SH-SY5Y (cell line): Measurements from ENCODE around the gene GNAI3.

Experiments used
- GATA2 ChIP-seq: IDR thresholded peaks from 2 replicates; pipeline ENCODE4 v1.6.1; 2011; ENCODE audit warnings: mild to moderate bottlenecking, low read depth, low read length
- GATA3 ChIP-seq: IDR thresholded peaks from 2 replicates; pipeline ENCODE4 v1.6.1; 2011; ENCODE audit warnings: low read depth, mild to moderate bottlenecking, low read length, moderate library complexity

DNA sequence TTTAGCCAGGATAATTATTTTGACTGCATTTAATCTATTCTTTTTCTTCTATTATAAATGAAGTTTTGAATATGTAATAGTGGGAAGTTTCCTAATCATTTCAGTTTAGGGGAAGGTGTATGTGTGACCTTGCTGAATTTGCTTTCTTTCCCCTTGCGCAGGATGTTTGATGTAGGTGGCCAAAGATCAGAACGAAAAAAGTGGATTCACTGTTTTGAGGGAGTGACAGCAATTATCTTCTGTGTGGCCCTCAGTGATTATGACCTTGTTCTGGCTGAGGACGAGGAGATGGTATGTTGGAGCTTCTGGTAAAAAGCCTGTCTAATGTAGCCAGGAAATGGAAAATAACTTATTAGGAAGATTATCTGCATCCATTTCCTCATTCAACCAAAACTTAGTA is 37.6 kb downstream of the GNAI3 start:
- TF ChIP-seq GATA2: no peak
- no peak for TF ChIP-seq GATA3
